HEK293 (cell line): ENCODE data around the gene ATAT1.

Source experiments
- CTCF ChIP-seq: fragments of 450-650 bp; formaldehyde crosslinking; IDR thresholded peaks from 2 replicates; pipeline ENCODE4 v1.5.1; 2016; ENCODE audit warnings: missing biosample characterization, missing genetic modification characterization
- REST ChIP-seq: fragments of 450-650 bp; formaldehyde crosslinking; IDR thresholded peaks from 2 replicates; pipeline ENCODE4 v1.5.1; 2016; ENCODE audit warnings: missing biosample characterization, missing genetic modification characterization
- ZNF146 ChIP-seq: fragments of 450-650 bp; formaldehyde crosslinking; IDR thresholded peaks from 2 replicates; pipeline ENCODE4 v1.5.1; 2016; ENCODE audit warnings: missing biosample characterization, missing genetic modification characterization
- ZNF221 ChIP-seq: fragments of 450-650 bp; formaldehyde crosslinking; IDR thresholded peaks from 2 replicates; pipeline ENCODE4 v1.5.1; 2017; ENCODE audit warnings: missing biosample characterization, missing genetic modification characterization, borderline replicate concordance
- ZNF274 ChIP-seq, 2 experiments: fragments of 200-500 bp in 1 of 2; fragments of 450-650 bp in 1 of 2; sonication (Bioruptor generic) in 1 of 2; formaldehyde crosslinking in 1 of 2; IDR thresholded peaks; 2 replicates each; pipeline versions ENCODE4 v1.5.1 to v1.6.1; 2014 to 2016; ENCODE audit warnings: borderline replicate concordance in 1 of 2, inconsistent platforms in 1 of 2, low read length in 1 of 2, missing biosample characterization in 1 of 2, missing genetic modification characterization in 1 of 2
- ZNF302 ChIP-seq: fragments of 450-650 bp; formaldehyde crosslinking; IDR thresholded peaks from 2 replicates; pipeline ENCODE4 v1.5.1; 2016; ENCODE audit warnings: missing biosample characterization, missing genetic modification characterization, low read depth

GRCh38 chr6:30645989-30646388, 19.3 kb downstream of the ATAT1 start:
- TF ChIP-seq ZNF221 (no peak), CTCF (tag by site-specific recombination) (no peak), REST (tag by site-specific recombination) (no peak), ZNF274 (IDR thresholded peaks at IDR 0.05; ENCODE audit: low read length) (no peak), ZNF274 (tag by site-specific recombination; IDR thresholded peaks at IDR 0.05; ENCODE audit: borderline replicate concordance) (no peak), ZNF302 (tag by site-specific recombination) (no peak), ZNF146 (tag by site-specific recombination) (no peak)
